Natural killer cell treated with Interleukin-12 subunit alpha and Interleukin-12 subunit beta and Interleukin-15 and Interleukin-18, amount 100 ng/mL, for 72 hours (primary cell): ENCODE results near the gene SPINDOC. TPM values are rescaled to one million over a fixed set of nuclear protein-coding genes. Genes with fewer than 3 reads are reported as not detected.

Experiments used
- ATAC-seq, 2 donors: fragments of 150-1000 bp; cut with Tn5 transposase in 1 of 2; sonication (Bioruptor Pico), chemical (Tn5 transposase) in 1 of 2; 2 replicates each; pipeline ENCODE4 v1.10.0; 2021
- DNase-seq: peaks from one replicate; pipeline ENCODE4 v3.0.0; 2022; ENCODE audit warnings: low spot score
- H3K27ac Mint-ChIP-seq, 2 donors: 1 replicate in 1 of 2; 2 replicates in 1 of 2; pipeline ENCODE4 v1.8.0; 2022; ENCODE audit warnings: mixed read lengths in 2 of 2, mild to moderate bottlenecking in 1 of 2, moderate library complexity in 1 of 2
- H3K27me3 Mint-ChIP-seq, 2 donors: 1 replicate in 1 of 2; 2 replicates in 1 of 2; pipeline ENCODE4 v1.8.0; 2022; ENCODE audit warnings: mixed read lengths in 2 of 2
- H3K36me3 Mint-ChIP-seq: one replicate; pipeline ENCODE4 v1.8.0; 2022; ENCODE audit warnings: mixed read lengths
- H3K4me1 Mint-ChIP-seq, 2 donors: 1 replicate in 1 of 2; 2 replicates in 1 of 2; pipeline ENCODE4 v1.8.0; 2022; ENCODE audit warnings: low read depth in 2 of 2, mixed read lengths in 2 of 2, mild to moderate bottlenecking in 1 of 2
- H3K4me3 Mint-ChIP-seq: one replicate; pipeline ENCODE4 v1.8.0; 2022; ENCODE audit warnings: mixed read lengths
- H3K9me3 Mint-ChIP-seq: 2 replicates; pipeline ENCODE4 v1.8.0; 2022; ENCODE audit warnings: mixed read lengths
- total RNA-seq, 2 donors: library from RNA; stranded (reverse); gene quantifications; one replicate each; pipeline ENCODE4 v1.2.3, GENCODE V29; 2022

The SPINDOC gene
- total RNA-seq, 2 donors from 2014 or later, result 34.3 to 65.1 TPM

DNA sequence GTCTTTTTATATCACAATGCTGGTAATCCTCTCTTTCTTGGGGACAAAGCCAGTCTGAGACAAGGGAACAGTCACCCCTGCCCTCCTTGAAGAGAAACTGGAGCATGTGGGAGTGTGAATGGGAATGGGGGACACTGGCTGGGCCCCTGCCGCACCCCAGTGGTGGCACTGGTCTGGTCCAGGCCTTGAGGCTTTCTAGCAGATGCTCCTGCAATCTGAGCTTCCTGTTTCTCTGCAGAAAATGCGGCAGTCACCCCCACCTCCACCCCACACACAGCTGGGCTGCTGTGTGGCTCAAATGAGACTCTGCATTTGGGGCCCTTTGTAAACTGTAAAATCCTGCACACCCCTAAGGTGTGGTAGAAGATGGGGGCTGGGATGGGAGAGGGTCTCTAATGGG, 19.1 kb downstream of the SPINDOC start:
- Mint-ChIP-seq H3K4me1 (peaks cover 4 to 11% of the 10 kb centered on the region in 2 donors), H3K4me3 (no peak overlapping the region), H3K27ac (no peak overlapping the region), H3K27me3 (no peaks in the 10 kb centered on the region), H3K9me3 (no peaks in the 10 kb centered on the region), H3K36me3 (no peaks in the 10 kb centered on the region)
- DNase-seq (no peak), ATAC-seq (no peak)

DNA sequence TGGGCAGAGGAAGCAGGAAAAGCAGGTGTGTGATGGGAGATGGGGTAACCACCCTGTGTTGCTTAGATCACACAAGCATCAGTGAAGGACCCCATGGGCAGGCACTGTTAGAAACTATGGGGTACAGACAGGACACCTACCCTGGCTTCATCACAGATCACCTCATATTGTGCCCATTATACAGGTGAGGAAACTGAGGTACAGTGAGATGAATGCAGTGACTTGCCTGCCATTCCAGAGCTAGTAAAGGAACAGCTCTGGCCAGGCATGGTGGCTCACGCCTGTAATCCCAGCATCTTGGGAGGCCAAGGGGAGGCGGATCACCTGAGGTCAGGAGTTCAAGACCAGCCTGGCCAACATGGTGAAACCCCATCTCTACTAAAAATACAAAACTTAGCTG, 19.8 kb downstream of the SPINDOC start:
- ATAC-seq (no peak), DNase-seq (no peak)
- H3K9me3 Mint-ChIP-seq, result no peaks in the 10 kb centered on the region
- no peak overlapping the region for H3K27ac Mint-ChIP-seq
- H3K36me3 Mint-ChIP-seq, result no peaks in the 10 kb centered on the region
- H3K4me1 Mint-ChIP-seq, result peaks cover 11 to 18% of the 10 kb centered on the region in 2 donors
- no peaks in the 10 kb centered on the region for H3K27me3 Mint-ChIP-seq
- H3K4me3 Mint-ChIP-seq, result no peak overlapping the region

DNA sequence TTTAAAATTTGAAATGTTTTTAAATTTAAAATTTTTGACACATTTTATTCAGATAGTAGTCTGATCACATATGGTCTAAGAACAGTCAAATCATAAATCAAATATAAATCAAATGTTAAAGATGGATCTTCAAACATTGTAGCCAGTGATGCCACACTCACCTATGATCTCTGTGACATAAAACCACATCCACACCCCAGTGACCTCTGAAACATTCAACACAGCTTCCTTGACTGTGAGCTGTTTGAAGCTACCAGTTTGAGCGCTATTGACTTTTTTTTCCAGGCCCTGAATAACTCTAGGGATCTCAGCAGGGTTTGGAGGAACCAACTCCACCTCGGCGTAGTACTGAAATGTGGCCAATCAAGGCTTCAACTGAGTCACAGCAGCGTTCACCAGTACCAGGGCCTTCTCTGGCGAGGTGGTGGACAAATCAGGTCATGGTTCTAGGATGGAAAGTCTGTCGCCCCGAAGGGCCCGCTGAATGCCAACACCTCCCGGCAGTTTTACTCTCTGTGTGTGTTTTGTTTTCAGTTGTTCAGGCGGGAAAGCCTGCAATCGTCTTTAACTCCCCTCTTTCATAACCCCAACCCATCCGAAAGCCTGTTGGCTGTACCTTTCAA, 21.4 kb downstream of the SPINDOC start:
- Mint-ChIP-seq H3K9me3 (no peaks in the 10 kb centered on the region), H3K27me3 (no peaks in the 10 kb centered on the region), H3K27ac (peak overlapping the region in 1 of 2 donors; percentile 7), H3K4me3 (no peak overlapping the region), H3K36me3 (peaks cover under 1% of the 10 kb centered on the region), H3K4me1 (peaks cover 17 to 21% of the 10 kb centered on the region in 2 donors)
- ATAC-seq (no peak), DNase-seq (no peak)

DNA sequence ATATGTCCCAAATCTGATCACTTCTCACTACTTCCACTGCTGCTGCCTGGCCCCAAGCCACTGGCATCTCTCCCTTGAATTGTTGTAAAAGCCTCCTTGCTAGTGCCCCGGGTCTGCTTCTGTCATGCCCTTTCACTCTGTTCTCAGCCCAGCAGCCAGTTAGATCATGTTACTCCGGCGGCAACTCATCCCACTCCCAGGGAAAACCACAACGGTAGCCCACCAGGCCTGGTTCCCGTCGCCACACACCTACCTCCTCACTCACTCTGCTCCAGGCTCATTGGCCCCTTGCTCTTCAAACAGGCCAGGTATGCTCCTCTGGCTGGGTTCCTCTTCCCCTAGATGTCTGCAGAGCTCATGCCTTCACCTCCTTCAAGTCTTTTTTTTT, 21.9 kb downstream of the SPINDOC start:
- Mint-ChIP-seq H3K27ac (peak overlapping the region in 1 of 2 donors; percentile 7), H3K4me1 (peaks cover 22 to 23% of the 10 kb centered on the region in 2 donors), H3K4me3 (no peak overlapping the region), H3K27me3 (no peaks in the 10 kb centered on the region), H3K9me3 (no peaks in the 10 kb centered on the region), H3K36me3 (peaks cover 5% of the 10 kb centered on the region)
- ATAC-seq (no peak), DNase-seq (no peak)

DNA sequence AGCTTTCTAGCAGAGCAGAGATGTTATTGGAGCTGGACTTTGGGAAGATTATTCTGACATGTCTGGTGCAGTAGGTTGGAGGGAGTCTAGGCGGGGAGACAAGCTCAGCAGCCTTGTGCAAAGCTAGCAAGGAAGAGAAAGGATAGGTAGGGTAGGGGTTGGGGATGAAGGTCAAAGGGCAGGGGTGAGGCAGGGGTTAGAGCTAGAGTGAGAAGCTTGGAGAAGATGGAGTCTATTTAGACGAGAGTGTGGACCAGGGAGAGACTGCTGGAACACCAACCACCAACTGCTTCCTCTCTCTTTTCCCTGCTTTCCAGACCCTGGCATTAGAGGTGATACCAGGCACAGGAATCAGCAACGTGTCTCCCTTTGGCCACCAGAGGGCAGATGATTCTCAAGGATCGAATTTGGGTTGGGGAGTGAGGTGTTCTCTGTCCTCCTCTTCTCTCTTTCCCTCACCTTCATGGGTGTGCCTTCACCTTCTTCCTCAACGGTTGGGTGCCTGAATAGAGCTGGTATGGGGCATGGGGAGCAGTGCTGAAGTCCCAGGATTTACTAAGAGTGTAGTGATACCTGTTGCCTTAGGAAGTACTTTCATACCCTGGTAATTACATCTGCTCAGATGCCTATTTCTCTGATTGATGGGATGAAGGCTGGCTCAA, 23.9 kb downstream of the SPINDOC start:
- Mint-ChIP-seq H3K27me3 (no peaks in the 10 kb centered on the region), H3K4me3 (peak overlapping the region; percentile 98), H3K36me3 (peaks cover 12% of the 10 kb centered on the region), H3K9me3 (no peaks in the 10 kb centered on the region), H3K4me1 (peaks cover 41% of the 10 kb centered on the region in 2 donors), H3K27ac (peak overlapping the region; percentile 77 to 87)
- no peak for ATAC-seq
- DNase-seq, result peak; percentile 83

DNA sequence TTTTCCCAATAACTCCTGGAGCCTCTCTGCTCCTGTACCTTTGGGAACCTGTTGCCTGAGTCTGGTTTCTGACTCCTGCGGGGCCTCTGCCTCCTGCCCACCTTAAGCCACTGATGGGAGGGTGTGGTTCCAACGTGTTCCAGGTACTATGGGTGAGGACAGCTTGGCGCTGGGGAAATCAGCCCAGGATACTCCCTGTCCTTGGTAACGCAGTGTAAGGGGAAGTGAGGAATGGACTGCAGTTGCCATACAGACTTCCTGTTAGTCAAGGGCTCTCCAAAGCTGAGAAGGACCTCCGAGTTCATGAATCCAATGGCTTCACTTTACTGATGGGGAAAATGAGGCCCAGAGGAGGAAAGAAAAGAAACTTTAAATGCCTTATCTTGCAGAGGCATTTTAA, 24.5 kb downstream of the SPINDOC start:
- Mint-ChIP-seq H3K4me3 (peak overlapping the region; percentile 98), H3K4me1 (peaks cover 43% of the 10 kb centered on the region in 2 donors), H3K27me3 (no peaks in the 10 kb centered on the region), H3K36me3 (peaks cover 14% of the 10 kb centered on the region), H3K9me3 (no peaks in the 10 kb centered on the region), H3K27ac (peak overlapping the region; percentile 77 to 87)
- ATAC-seq (no peak), DNase-seq (no peak)

DNA sequence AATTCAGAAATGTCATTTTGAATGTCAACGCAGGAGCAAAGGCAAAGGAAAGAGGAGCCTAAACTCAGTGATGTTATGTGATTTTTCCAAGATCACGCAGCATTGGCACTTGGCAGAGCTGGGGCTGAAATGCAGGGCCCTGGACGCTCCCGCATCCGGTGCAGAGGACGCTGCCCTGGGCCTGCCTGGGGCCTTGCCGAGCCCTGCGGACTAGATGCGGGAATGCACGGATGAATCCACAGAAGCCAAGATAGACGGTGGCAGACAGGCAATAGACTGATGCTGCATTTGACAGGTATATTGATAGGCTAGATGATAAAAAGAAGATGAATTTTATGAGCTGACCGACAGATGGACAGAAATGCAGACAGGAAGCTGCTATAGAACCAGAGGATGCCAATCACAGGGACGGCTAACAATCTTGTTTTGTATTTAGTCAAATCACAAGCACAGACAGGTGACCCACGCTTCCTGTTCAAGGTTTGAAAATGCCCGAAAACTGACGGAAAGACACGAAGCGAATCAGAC, 25.0 kb downstream of the SPINDOC start:
- Mint-ChIP-seq H3K4me1 (peaks cover 48% of the 10 kb centered on the region in 2 donors), H3K27me3 (no peaks in the 10 kb centered on the region), H3K4me3 (peak overlapping the region; percentile 98), H3K9me3 (no peaks in the 10 kb centered on the region), H3K36me3 (peaks cover 17% of the 10 kb centered on the region), H3K27ac (peak overlapping the region; percentile 77 to 87)
- no peak for DNase-seq
- no peak for ATAC-seq

DNA sequence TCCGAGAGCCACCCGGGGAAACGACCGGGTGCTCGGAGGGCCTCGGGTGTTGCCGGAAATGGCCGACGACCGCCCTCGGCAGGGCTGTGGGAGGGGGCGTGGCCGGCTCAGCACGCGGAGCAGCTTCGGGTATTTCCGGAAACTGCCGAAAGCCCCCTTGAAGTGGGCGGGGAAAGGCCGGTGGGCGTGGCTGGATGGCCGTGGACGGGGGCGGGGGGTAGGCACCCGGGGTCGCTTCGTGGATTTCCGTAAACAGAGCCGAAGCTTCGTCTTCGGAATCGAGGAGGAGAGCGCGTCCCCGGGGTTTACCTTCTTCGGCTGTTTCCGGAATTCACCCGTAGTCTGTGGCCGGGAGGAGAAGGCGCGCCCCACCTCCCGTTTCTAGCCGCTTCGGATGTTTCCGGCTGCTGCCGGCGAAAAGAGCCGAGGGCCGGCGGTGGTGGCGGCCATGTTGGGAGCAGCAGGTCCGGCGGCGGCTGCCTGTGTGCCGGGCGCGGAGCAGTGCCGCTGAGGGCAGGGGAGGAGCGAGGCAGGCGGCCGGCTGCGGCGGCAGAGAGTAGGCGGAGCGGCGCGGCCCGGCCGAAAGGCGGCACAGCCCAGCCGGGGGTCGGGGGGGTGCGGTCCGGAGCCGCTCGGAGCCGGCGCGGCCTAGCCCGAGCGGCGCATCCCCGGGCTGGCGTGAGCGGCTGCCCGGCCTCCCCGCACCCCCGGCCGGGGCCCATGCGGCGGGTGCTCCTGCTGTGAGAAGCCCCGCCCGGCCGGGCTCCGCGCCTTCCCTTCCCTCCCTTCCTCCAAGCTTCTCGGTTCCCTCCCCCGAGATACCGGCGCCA, 25.6 kb downstream of the SPINDOC start, which contains the start of gene MARK2:
MARK2 (plus strand) TSS at position 433 of the 830 bp plus-strand sequence; CDS start at position 830, 397 bp downstream.
- ATAC-seq, result peak; percentile 90 to 94
- Mint-ChIP-seq H3K9me3 (no peaks in the 10 kb centered on the region), H3K36me3 (peaks cover 17% of the 10 kb centered on the region), H3K27ac (peak within 1 kb of the TSS; percentile 77 to 92), H3K4me1 (peaks cover 52 to 53% of the 10 kb centered on the region in 2 donors), H3K27me3 (no peaks in the 10 kb centered on the region), H3K4me3 (peak within 1 kb of the TSS; percentile 98)
- peak; percentile 99 for DNase-seq

DNA sequence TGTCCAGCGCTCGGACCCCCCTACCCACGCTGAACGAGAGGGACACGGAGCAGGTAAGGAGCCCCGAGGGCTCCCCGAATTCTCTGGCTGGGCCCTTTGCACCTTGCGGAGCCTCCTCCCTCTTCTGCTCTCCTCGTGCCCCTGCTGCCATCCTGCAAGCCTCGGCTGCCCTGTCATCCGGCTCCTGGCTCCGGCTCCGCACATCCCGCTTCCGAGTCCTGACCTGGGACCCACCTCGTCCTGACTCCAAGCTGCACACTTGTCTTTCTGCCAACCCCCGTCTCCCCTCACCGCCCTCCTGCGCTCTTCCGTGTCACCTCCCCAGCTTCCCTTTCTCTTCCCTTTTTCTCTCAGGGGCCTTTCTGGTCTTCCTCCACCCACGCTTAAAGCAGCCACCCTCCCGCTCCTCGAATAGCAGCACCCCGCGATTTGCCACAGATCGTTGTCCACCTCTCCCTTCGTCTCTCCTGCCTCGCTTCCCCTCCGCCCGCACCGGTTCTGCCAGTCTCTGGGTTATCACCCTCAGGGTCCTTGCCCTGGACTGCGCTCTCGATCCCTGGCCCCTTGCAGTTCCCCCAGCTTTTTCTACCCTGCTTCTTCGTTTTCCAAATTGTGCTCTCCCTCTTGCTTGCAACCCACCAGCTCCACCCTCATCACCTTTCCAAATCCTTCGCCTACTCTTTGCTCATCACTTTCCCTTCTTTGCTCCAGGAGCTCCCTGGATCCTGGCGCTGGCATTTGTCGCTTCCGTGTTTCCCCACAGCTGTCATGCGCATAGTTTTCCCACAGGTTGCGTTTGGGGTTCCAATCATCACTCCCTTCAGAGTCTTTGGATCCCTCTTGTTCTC, 26.5 kb downstream of the SPINDOC start:
- Mint-ChIP-seq H3K36me3 (peaks cover 17% of the 10 kb centered on the region), H3K4me1 (peaks cover 55 to 56% of the 10 kb centered on the region in 2 donors), H3K4me3 (peak overlapping the region; percentile 98), H3K27me3 (no peaks in the 10 kb centered on the region), H3K9me3 (no peaks in the 10 kb centered on the region), H3K27ac (peak overlapping the region; percentile 77 to 92)
- peak; percentile 62 for DNase-seq
- no peak for ATAC-seq

DNA sequence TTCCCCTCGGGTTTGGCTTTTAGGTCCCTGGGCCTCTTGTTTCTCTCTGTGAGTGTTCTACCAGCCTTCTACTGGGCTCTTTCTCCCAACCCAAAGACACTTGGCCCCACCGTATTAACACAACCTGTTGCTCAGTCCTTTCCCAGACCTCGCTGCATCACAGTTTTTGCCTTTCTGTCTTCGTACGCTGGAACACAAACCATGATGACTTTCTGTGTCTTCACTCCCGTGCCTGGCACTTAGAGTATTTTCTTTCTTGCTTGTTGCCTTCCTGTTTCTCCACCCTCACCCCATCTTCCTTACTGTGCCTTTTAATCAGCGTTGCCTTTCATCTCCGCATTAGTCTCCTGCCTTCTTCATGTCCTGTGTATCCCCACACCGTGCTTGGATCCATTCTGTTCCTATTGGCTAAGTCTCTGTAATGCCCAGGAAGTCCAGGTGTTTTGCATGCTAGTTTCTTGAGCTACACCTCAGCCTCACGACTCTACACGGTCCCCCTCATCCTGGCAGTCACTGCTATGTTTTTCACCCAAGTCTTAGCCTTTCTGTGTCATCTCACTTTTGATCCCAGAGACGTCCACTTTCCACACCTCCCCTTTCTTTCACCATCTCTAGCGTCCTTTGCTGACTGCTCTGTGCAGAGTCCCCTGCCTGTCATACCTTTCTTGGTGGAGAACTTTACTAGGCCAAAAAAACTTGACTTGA, 27.3 kb downstream of the SPINDOC start:
- Mint-ChIP-seq H3K27me3 (no peaks in the 10 kb centered on the region), H3K36me3 (peaks cover 17% of the 10 kb centered on the region), H3K4me1 (peaks cover 56 to 60% of the 10 kb centered on the region in 2 donors), H3K27ac (peak overlapping the region; percentile 77 to 92), H3K4me3 (peak overlapping the region; percentile 98), H3K9me3 (no peaks in the 10 kb centered on the region)
- DNase-seq (no peak), ATAC-seq (no peak)

DNA sequence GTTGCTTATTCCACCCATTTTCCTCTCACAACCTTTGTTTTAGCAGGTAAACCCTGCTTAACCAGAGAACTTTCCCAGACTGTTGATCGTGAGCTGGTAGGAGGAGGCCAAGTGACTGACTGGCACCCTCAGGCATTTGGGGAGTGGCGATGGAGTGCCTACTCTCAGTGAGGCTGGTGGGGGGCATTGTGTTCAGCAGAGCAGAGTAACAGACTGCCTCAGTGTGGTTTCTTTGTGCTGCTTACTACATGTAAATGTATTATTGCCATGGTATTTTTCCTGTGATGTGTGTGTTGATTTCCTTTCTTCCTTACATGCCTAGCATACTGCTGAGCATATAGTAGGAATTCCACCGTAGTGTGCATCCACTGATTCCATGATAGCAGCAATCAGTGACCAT, 28.3 kb downstream of the SPINDOC start:
- H3K36me3 Mint-ChIP-seq, result peaks cover 17% of the 10 kb centered on the region
- peaks cover 56 to 65% of the 10 kb centered on the region in 2 donors for H3K4me1 Mint-ChIP-seq
- H3K27me3 Mint-ChIP-seq, result no peaks in the 10 kb centered on the region
- H3K9me3 Mint-ChIP-seq, result no peaks in the 10 kb centered on the region
- ATAC-seq, result no peak
- H3K4me3 Mint-ChIP-seq, result peak overlapping the region; percentile 98
- no peak for DNase-seq
- peak overlapping the region; percentile 77 to 92 for H3K27ac Mint-ChIP-seq

DNA sequence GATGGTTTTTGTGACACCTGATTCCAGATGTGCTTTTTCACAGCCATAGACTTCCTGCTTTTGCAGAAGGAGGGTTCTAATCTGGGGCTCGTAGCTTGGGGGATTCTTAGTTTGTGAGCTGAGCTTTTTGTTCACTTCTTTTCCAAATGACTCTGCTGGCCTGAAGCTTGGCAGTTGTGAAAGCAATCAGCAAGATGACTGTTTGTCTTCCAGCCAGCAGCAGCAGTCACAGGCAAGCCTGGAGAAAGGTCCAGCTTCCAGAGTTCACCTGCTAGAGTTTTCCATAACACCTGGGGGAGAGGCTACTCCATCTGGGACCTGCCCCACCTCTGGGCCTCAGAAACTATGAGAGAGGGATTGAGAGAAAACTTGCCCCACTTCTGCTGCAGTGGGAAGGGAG, 29.8 kb downstream of the SPINDOC start:
- Mint-ChIP-seq H3K4me1 (peaks cover 50 to 60% of the 10 kb centered on the region in 2 donors), H3K27ac (peak overlapping the region; percentile 65 to 92), H3K4me3 (peak overlapping the region; percentile 49), H3K27me3 (no peaks in the 10 kb centered on the region), H3K36me3 (peaks cover 17% of the 10 kb centered on the region), H3K9me3 (no peaks in the 10 kb centered on the region)
- ATAC-seq (no peak), DNase-seq (no peak)
